Pancreas (tissue), 10 donors: ENCODE measurements around the gene SLC9A1. TPM values are rescaled to one million over a fixed set of nuclear protein-coding genes. Genes with fewer than 3 reads are reported as not detected.

Experiments used
- ATAC-seq, 4 donors: fragments of 200-7000 bp; cut with Tn5 transposase; one replicate each; pipeline versions ENCODE4 v1.8.0 to v1.9.1; 2020; ENCODE audit warnings: mild to moderate bottlenecking in 4 of 4, moderate library complexity in 4 of 4
- DNase-seq, 6 donors: peaks; one replicate each; pipeline ENCODE4 v3.0.0-alpha.2; 2020
- FAIRE-seq: peaks from 2 replicates; lab custom pipeline; 2012; peaks lifted over from hg19 to GRCh38; lab: Jason Lieb, UNC
- H3K27ac ChIP-seq, 4 donors: fragments of 200-600 bp; sonication (generic); 1 replicate in 3 of 4; 2 replicates in 1 of 4; pipeline versions ENCODE4 v1.5.0 to v1.8.0; 2020
- H3K27me3 ChIP-seq, 4 donors: fragments of 200-600 bp; one replicate each; pipeline ENCODE4 v1.8.0; 2021
- H3K36me3 ChIP-seq, 3 donors: fragments of 200-600 bp; sonication (generic) in 1 of 3; one replicate each; pipeline versions ENCODE4 v1.5.0 to v1.8.0; 2020 to 2021
- H3K4me1 ChIP-seq, 3 donors: fragments of 200-600 bp; one replicate each; pipeline ENCODE4 v1.8.0; 2021
- H3K4me3 ChIP-seq, 4 donors: fragments of 200-600 bp; sonication (generic) in 2 of 4; one replicate each; pipeline versions ENCODE4 v1.5.0 to v1.8.0; 2020 to 2021
- H3K9me3 ChIP-seq, 4 donors: fragments of 200-600 bp; one replicate each; pipeline ENCODE4 v1.8.0; 2021
- CTCF ChIP-seq, 4 donors: fragments of 200-600 bp; sonication (generic) in 3 of 4; IDR thresholded peaks; one replicate each; pipeline versions ENCODE4 v1.5.0 to v1.8.0; 2021; ENCODE audit warnings: antibody characterized with exemption in 4 of 4
- WGBS, 2 donors: extraction: QIAGEN DNeasy Blood & Tissue Kit; methylation state at CpG; one replicate each; pipeline ENCODE4 v1.1.7; 2013; 5-methylcytosine and 5-hydroxymethylcytosine counted together
- intact Hi-C, 3 donors: fragments of 100-400 bp; cut with DNase I; formaldehyde crosslinking; loops; one replicate each; pipeline versions ENCODE4 v1.11.1 to v1.14.2; 2022
- polyA plus RNA-seq, 2 donors: library from polyadenylated mRNA; stranded (reverse); fragments of 200-250 nt; gene quantifications; one replicate each; pipeline ENCODE4 v1.2.3, GENCODE V29; 2013
- total RNA-seq, 6 donors: library from RNA; stranded (reverse); fragmentation: NEBNext Ultra II Directional in 4 of 6; extraction: Animal tissue kit (Norgen Biotek cat#: 25700) in 4 of 6; gene quantifications; one replicate each; pipeline versions ENCODE4 v1.2.1 to v1.2.4, GENCODE V29; 2021 to 2023
- donor health status: healthy with polysubstance abuse.
- donor health status: DM: no; HTN: no; CAD: no; lungs with moderate emphysema.
- donor health status: DM: no; HTN: no; CAD: no.
- donor health status: control.
- donor health status: control.
- donor health status: Bipolar disorder and iron deficiency.
- donor health status: DM: yes; HTN: yes; CAD: no.
- donor health status: DM: no; HTN: no; CAD: no.
- donor health status: DM: no; HTN: no; CAD: no.
- donor health status: DM: yes; HTN: yes; CAD: no.

Gene SLC9A1
- total and polyA plus RNA-seq, 8 donors = 8.3 to 20.6 (median 11.1) TPM

- intact Hi-C loops = no loop called here
- DNase-seq (no peak), FAIRE-seq (no peak), ATAC-seq (no peak)
- H3K27ac ChIP-seq = no peak overlapping the region
- no peaks in the 10 kb centered on the region for H3K36me3 ChIP-seq
- H3K9me3 ChIP-seq = no peaks in the 10 kb centered on the region
- H3K4me3 ChIP-seq = no peak overlapping the region
- 79 to 90% methylated on average over 2 of the region's 2 CpGs for WGBS, 2 donors
- no peak for TF ChIP-seq CTCF (IDR thresholded peaks at IDR 0.05)
- H3K4me1 ChIP-seq = no peaks in the 10 kb centered on the region
- no peaks in the 10 kb centered on the region for H3K27me3 ChIP-seq
Measured at GRCh38 chr1:27076803-27077202, 78.1 kb downstream of the SLC9A1 start.

GRCh38 chr1:27074175-27074780 is 80.6 kb downstream of the SLC9A1 start:
- 59% methylated on average over 3 of the region's 3 CpGs for WGBS, 2 donors
- H3K27me3 ChIP-seq = no peaks in the 10 kb centered on the region
- DNase-seq (no peak), ATAC-seq (no peak), FAIRE-seq (no peak)
- no peaks in the 10 kb centered on the region for H3K9me3 ChIP-seq
- no peak overlapping the region for H3K27ac ChIP-seq
- no peak overlapping the region for H3K4me3 ChIP-seq
- intact Hi-C loops = no loop called here
- no peaks in the 10 kb centered on the region for H3K36me3 ChIP-seq
- TF ChIP-seq CTCF (IDR thresholded peaks at IDR 0.05) = no peak
- H3K4me1 ChIP-seq = no peaks in the 10 kb centered on the region

- FAIRE-seq (no peak), DNase-seq (peak in 4 of 6 donors; percentile 15 to 27 (median 17)), ATAC-seq (peak; percentile 8 to 83 (median 56))
- Histone ChIP-seq H3K4me1 (no peaks in the 10 kb centered on the region), H3K27me3 (no peaks in the 10 kb centered on the region), H3K27ac (no peak overlapping the region), H3K36me3 (no peaks in the 10 kb centered on the region), H3K4me3 (no peak overlapping the region), H3K9me3 (no peaks in the 10 kb centered on the region)
- no peak for TF ChIP-seq CTCF (IDR thresholded peaks at IDR 0.05)
- 59 to 71% methylated on average over 8 of the region's 8 CpGs for WGBS, 2 donors
- intact Hi-C loops = no loop called here
Measured at GRCh38 chr1:27071049-27071416, 83.9 kb downstream of the SLC9A1 start.

- intact Hi-C loops = no loop called here
- Histone ChIP-seq H3K36me3 (no peaks in the 10 kb centered on the region), H3K4me3 (no peak overlapping the region), H3K27me3 (no peaks in the 10 kb centered on the region), H3K4me1 (no peaks in the 10 kb centered on the region), H3K27ac (no peak overlapping the region), H3K9me3 (no peaks in the 10 kb centered on the region)
- FAIRE-seq (no peak), ATAC-seq (peak; percentile 80 to 97 (median 93)), DNase-seq (peak in 5 of 6 donors; percentile 67 to 76 (median 73))
- 52% methylated on average over 12 of the region's 12 CpGs for WGBS, 2 donors
- TF ChIP-seq CTCF (IDR thresholded peaks at IDR 0.05) = no peak
Measured at GRCh38 chr1:27070390-27071048, 84.4 kb downstream of the SLC9A1 start.

- FAIRE-seq = no peak
- intact Hi-C loops = no loop called here
- no peak for DNase-seq
- H3K4me1 ChIP-seq = no peaks in the 10 kb centered on the region
- TF ChIP-seq CTCF (IDR thresholded peaks at IDR 0.05) = no peak
- no peaks in the 10 kb centered on the region for H3K27me3 ChIP-seq
- no peak overlapping the region for H3K27ac ChIP-seq
- 88 to 93% methylated on average over 4 of the region's 4 CpGs for WGBS, 2 donors
- ATAC-seq = no peak
- no peaks in the 10 kb centered on the region for H3K36me3 ChIP-seq
- no peak overlapping the region for H3K4me3 ChIP-seq
- no peaks in the 10 kb centered on the region for H3K9me3 ChIP-seq
Measured at GRCh38 chr1:27068922-27069321, 86.0 kb downstream of the SLC9A1 start.
